ENCODE data around the gene IFI30.

IFI30 gene

GRCh38 chr19:18194554-18195238, 21.1 kb downstream of the IFI30 start:
- CTCF ChIA-PET, result interaction anchor here (1.1 to 3.0 kb wide), 8 partner anchors 10 to 134 kb away, joined by 3 to 12 read pairs (median 4); partner anchors contain the start of gene RAB3A
- POLR2A ChIA-PET, result interaction anchor here (0.9 kb wide), 1 partner anchor 87 kb away, joined by 3 read pairs; the partner anchor contains the start of gene JUND
- TF ChIP-seq CTCF (IDR thresholded peaks at IDR 0.05; ENCODE audit: control extremely low read depth, extremely low read depth, low read depth, missing control alignments), result no peak
- peak; percentile 58 for DNase-seq (ENCODE audit: extremely low spot score)

DNA sequence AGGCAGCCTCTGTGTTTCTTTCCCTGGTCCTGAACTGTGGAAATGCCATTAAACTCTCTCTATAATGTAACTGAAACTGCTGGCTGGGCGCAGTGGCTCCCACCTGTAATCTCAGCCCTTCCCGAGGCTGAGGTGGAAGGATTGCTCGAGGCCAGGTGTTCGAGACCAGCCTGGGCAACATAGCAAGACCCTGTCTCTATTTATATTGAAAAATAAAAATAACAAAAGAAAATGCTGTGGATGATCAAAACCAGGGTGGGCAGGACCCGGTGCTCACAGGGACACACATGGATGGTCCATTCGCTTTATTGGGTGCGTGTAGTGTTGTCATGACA, 22.9 kb downstream of the IFI30 start:
- TF ChIP-seq CTCF (IDR thresholded peaks at IDR 0.05; ENCODE audit: control extremely low read depth, extremely low read depth, low read depth, missing control alignments), result no peak
- ChIA-PET CTCF (interaction anchor here (1.0 to 3.0 kb wide), 4 partner anchors 12 to 132 kb away, joined by 3 to 12 read pairs (median 8); no protein-coding TSS in a partner anchor), POLR2A (no interaction called here)
- no peak for DNase-seq (ENCODE audit: extremely low spot score)

GRCh38 chr19:18197306-18197705, 23.7 kb downstream of the IFI30 start:
- POLR2A ChIA-PET, result no interaction called here
- CTCF ChIA-PET, result interaction anchor here (1.1 to 2.9 kb wide), 2 partner anchors 55 to 131 kb away, joined by 6 to 7 read pairs; no protein-coding TSS in a partner anchor
- no peak for TF ChIP-seq CTCF (IDR thresholded peaks at IDR 0.05; ENCODE audit: control extremely low read depth, extremely low read depth, low read depth, missing control alignments)
- no peak for DNase-seq (ENCODE audit: extremely low spot score)

DNA sequence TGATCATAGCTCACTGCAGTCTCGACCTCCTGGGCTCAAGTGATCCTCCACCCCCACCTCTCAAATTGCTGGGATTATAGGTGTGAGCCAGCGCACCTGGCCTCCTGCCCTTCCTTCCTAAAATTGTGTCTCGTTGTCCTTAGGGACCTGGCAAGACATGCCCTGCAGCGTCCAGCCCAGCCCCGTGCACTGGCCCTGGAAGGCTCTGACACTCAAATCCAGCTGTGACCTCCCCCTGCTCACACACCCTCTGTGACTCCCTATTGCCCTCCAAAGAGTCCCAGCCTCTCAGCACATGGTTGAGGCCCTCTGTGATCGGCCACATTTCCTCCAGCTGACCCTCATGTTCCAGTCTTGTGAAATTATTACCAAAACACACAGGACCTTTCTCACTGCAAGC, 24.3 kb downstream of the IFI30 start:
- no peak for TF ChIP-seq CTCF (IDR thresholded peaks at IDR 0.05; ENCODE audit: control extremely low read depth, extremely low read depth, low read depth, missing control alignments)
- ChIA-PET CTCF (interaction anchor here (1.1 kb wide), 1 partner anchor 54 kb away, joined by 6 read pairs; no protein-coding TSS in a partner anchor), POLR2A (no interaction called here)
- DNase-seq (ENCODE audit: extremely low spot score), result no peak

- ChIA-PET POLR2A (no interaction called here), CTCF (interaction anchor here (3.2 kb wide), 1 partner anchor 54 kb away, joined by 13 read pairs; no protein-coding TSS in a partner anchor)
- TF ChIP-seq CTCF (IDR thresholded peaks at IDR 0.05; ENCODE audit: control extremely low read depth, extremely low read depth, low read depth, missing control alignments), result no peak
- DNase-seq (ENCODE audit: extremely low spot score), result no peak
These were observed 24.8 kb downstream of the IFI30 start for GRCh38 chr19:18198374-18198773.

DNA sequence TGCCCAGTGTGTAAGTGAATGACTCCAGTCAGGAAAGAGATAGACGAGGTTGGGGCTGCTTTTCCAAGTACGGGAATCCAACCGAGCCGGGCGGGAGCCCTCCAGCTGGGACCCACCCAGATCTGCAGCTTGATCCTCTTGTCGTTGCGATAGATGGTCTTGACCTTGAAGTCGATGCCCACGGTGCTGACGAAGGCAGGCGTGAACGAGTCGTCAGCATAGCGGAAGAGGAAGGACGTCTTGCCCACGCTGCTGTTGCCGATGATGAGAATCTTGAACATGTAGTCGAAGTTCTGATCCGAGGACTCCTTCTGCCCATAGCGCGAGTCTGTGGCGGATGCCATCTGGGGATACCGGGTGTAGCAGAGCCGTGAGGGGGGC, 28.8 kb downstream of the IFI30 start:
- TF ChIP-seq CTCF (IDR thresholded peaks at IDR 0.05; ENCODE audit: control extremely low read depth, extremely low read depth, low read depth, missing control alignments), result no peak
- DNase-seq (ENCODE audit: extremely low spot score), result no peak
- POLR2A ChIA-PET, result no interaction called here
- CTCF ChIA-PET, result interaction anchor here (0.8 to 8.8 kb wide), 2 partner anchors 43 to 48 kb away, joined by 3 to 228 read pairs; a partner anchor contains a TSS
